H1 (cell line): ENCODE data around the gene BBS9. TPM values are rescaled to one million over a fixed set of nuclear protein-coding genes. Genes with fewer than 3 reads are reported as not detected.

Experiments used
- CTCF ChIA-PET: fragments of 300-600 bp; sonication (Branson Sonifier 250); formaldehyde crosslinking; loops from one replicate; lab custom pipeline; 2021; ENCODE audit not compliant: partially characterized antibody; lab: Charles Lee
- POLR2A ChIA-PET: fragments of 300-600 bp; sonication (Branson Sonifier 250); formaldehyde crosslinking; loops from one replicate; lab custom pipeline; 2021; ENCODE audit warnings: inconsistent platforms; ENCODE audit not compliant: partially characterized antibody; lab: Charles Lee
- DNase-seq, 2 experiments: peaks; one replicate each; pipeline versions ENCODE4 v3.0.0 to v3.0.0-alpha.2; 2010 to 2022; ENCODE audit warnings: low spot score in 2 of 2, low read depth in 1 of 2, mixed read lengths in 1 of 2
- FAIRE-seq: peaks from 2 replicates; lab custom pipeline; 2011; peaks lifted over from hg19 to GRCh38; lab: Jason Lieb, UNC
- H2AFZ ChIP-seq: 2 replicates; pipeline ENCODE4 v1.8.1; 2012; ENCODE audit warnings: low read length, inconsistent platforms
- H2AK5ac ChIP-seq: 2 replicates; pipeline ENCODE4 v1.6.1; 2013; ENCODE audit warnings: low read depth, low read length
- H2BK120ac ChIP-seq: replicated peaks from 2 replicates; pipeline ENCODE3; 2013; ENCODE audit warnings: low read depth, low read length, inconsistent platforms
- H2BK12ac ChIP-seq: 2 replicates; pipeline ENCODE4 v1.6.1; 2013; ENCODE audit warnings: low read depth, low read length
- H2BK15ac ChIP-seq: 2 replicates; pipeline ENCODE4 v1.6.1; 2013; ENCODE audit warnings: low read length
- H2BK20ac ChIP-seq: 2 replicates; pipeline ENCODE4 v1.6.1; 2013; ENCODE audit warnings: low read length
- H2BK5ac ChIP-seq: 2 replicates; pipeline ENCODE4 v1.6.1; 2013; ENCODE audit warnings: low read depth, low read length
- H3K14ac ChIP-seq: 2 replicates; pipeline ENCODE4 v1.6.1; 2013; ENCODE audit warnings: inconsistent platforms; ENCODE audit not compliant: insufficient read length
- H3K18ac ChIP-seq: 2 replicates; pipeline ENCODE4 v1.6.1; 2013; ENCODE audit warnings: low read length; ENCODE audit errors: extremely low read depth
- H3K23ac ChIP-seq: 2 replicates; pipeline ENCODE4 v1.6.1; 2013; ENCODE audit warnings: inconsistent platforms; ENCODE audit not compliant: insufficient read length
- H3K23me2 ChIP-seq: 2 replicates; pipeline ENCODE4 v1.6.1; 2013; ENCODE audit warnings: low read depth, low read length
- H3K27ac ChIP-seq: 2 replicates; pipeline ENCODE4 v1.6.1; 2011; ENCODE audit warnings: low read depth, low read length, inconsistent platforms
- H3K27me3 ChIP-seq, 4 experiments: replicated peaks in 1 of 4; 1 replicate in 1 of 4; 2 replicates in 3 of 4; pipeline versions ENCODE4 v1.6.1 to v1.8.1; 2011 to 2013; ENCODE audit warnings: low read length in 3 of 4, mild to moderate bottlenecking in 3 of 4, inconsistent platforms in 2 of 4, mixed read lengths in 2 of 4, moderate library complexity in 1 of 4; ENCODE audit not compliant: control insufficient read depth in 3 of 4, insufficient read depth in 3 of 4; ENCODE audit errors: extremely low read depth in 1 of 4
- H3K36me3 ChIP-seq, 4 experiments: 2 replicates each; pipeline versions ENCODE4 v1.6.1 to v1.8.1; 2011 to 2013; ENCODE audit warnings: mild to moderate bottlenecking in 4 of 4, low read length in 3 of 4, moderate library complexity in 2 of 4, control low read depth in 1 of 4, inconsistent platforms in 1 of 4; ENCODE audit not compliant: insufficient read depth in 4 of 4, control insufficient read depth in 2 of 4
- H3K4ac ChIP-seq: replicated peaks from 2 replicates; pipeline ENCODE3; 2013; ENCODE audit warnings: low read length, low read depth, mixed read lengths, inconsistent platforms; ENCODE audit not compliant: insufficient read length
- H3K4me1 ChIP-seq, 4 experiments: replicated peaks in 1 of 4; 1 replicate in 1 of 4; 2 replicates in 3 of 4; pipeline versions ENCODE4 v1.6.1 to v1.8.1; 2011 to 2013; ENCODE audit warnings: low read length in 3 of 4, inconsistent platforms in 2 of 4, mixed read lengths in 1 of 4; ENCODE audit not compliant: insufficient read depth in 4 of 4, control insufficient read depth in 3 of 4
- H3K4me2 ChIP-seq, 2 experiments: 2 replicates each; pipeline versions ENCODE4 v1.6.1 to v1.8.1; 2011 to 2013; ENCODE audit warnings: low read depth in 2 of 2, low read length in 2 of 2, control low read depth in 1 of 2, inconsistent platforms in 1 of 2, mild to moderate bottlenecking in 1 of 2; ENCODE audit not compliant: insufficient read depth in 1 of 2
- H3K4me3 ChIP-seq, 4 experiments: fragments of 200-600, 300-600 bp in 1 of 4; sonication (generic), shearing (Covaris generic), sonication (Bioruptor Twin) in 1 of 4; 2 replicates each; pipeline versions ENCODE4 v1.5.1 to v1.8.1; 2011 to 2016; ENCODE audit warnings: low read length in 4 of 4, low read depth in 3 of 4, control low read depth in 2 of 4, inconsistent platforms in 2 of 4, mild to moderate bottlenecking in 2 of 4, mixed read lengths in 1 of 4, moderate library complexity in 1 of 4; ENCODE audit not compliant: insufficient read depth in 2 of 4; ENCODE audit errors: extremely low read depth in 1 of 4
- H3K56ac ChIP-seq: replicated peaks from 2 replicates; pipeline ENCODE3; 2013; ENCODE audit warnings: low read depth, mild to moderate bottlenecking, mixed read lengths, low read length, inconsistent platforms; ENCODE audit not compliant: insufficient read length
- H3K79me1 ChIP-seq: 2 replicates; pipeline ENCODE4 v1.6.1; 2013; ENCODE audit warnings: low read depth, low read length, control low read depth
- H3K79me2 ChIP-seq, 2 experiments: 2 replicates each; pipeline versions ENCODE4 v1.6.1 to v1.8.1; 2012 to 2013; ENCODE audit warnings: low read length in 2 of 2, mild to moderate bottlenecking in 2 of 2, inconsistent platforms in 1 of 2; ENCODE audit not compliant: insufficient read depth in 2 of 2, control insufficient read depth in 1 of 2
- H3K9ac ChIP-seq, 4 experiments: replicated peaks in 1 of 4; 1 replicate in 1 of 4; 2 replicates in 3 of 4; pipeline versions ENCODE4 v1.6.1 to v1.8.1; 2011 to 2013; ENCODE audit warnings: low read depth in 3 of 4, low read length in 3 of 4, control low read depth in 2 of 4, mild to moderate bottlenecking in 2 of 4, moderate library complexity in 2 of 4, inconsistent platforms in 1 of 4; ENCODE audit errors: extremely low read depth in 1 of 4
- H3K9me3 ChIP-seq, 2 experiments: 2 replicates each; pipeline versions ENCODE4 v1.6.1 to v1.8.1; 2012 to 2013; ENCODE audit warnings: mild to moderate bottlenecking in 2 of 2, moderate library complexity in 2 of 2, control low read depth in 1 of 2, inconsistent platforms in 1 of 2, low read depth in 1 of 2, low read length in 1 of 2, mixed read lengths in 1 of 2; ENCODE audit not compliant: insufficient read depth in 2 of 2
- H4K20me1 ChIP-seq, 2 experiments: replicated peaks in 1 of 2; 2 replicates each; pipeline versions ENCODE3 to v1.8.1; 2011 to 2013; ENCODE audit warnings: inconsistent platforms in 2 of 2, low read length in 2 of 2, mild to moderate bottlenecking in 1 of 2; ENCODE audit not compliant: insufficient read depth in 2 of 2, control insufficient read depth in 1 of 2
- H4K5ac ChIP-seq: 2 replicates; pipeline ENCODE4 v1.6.1; 2013; ENCODE audit warnings: low read length, low read depth, mixed read lengths, inconsistent platforms; ENCODE audit not compliant: insufficient read length
- H4K8ac ChIP-seq: 2 replicates; pipeline ENCODE4 v1.8.0; 2013; ENCODE audit warnings: mild to moderate bottlenecking, moderate library complexity, low read length, inconsistent platforms; ENCODE audit not compliant: insufficient read depth; ENCODE audit errors: extremely low read depth
- H4K91ac ChIP-seq: replicated peaks from 2 replicates; pipeline ENCODE3; 2013; ENCODE audit warnings: low read length, mixed read lengths, inconsistent platforms; ENCODE audit not compliant: insufficient read length
- ASH2L ChIP-seq: fragments of 200-600, 300-600 bp; sonication (generic); IDR thresholded peaks from one replicate; pipeline ENCODE4 v1.7.1; 2017; ENCODE audit warnings: low read length
- CBX8 ChIP-seq: fragments of 300-800, 300-1000 bp; sonication (generic); IDR thresholded peaks from 2 replicates; pipeline ENCODE4 v1.7.1; 2016; ENCODE audit warnings: low read depth, low read length, borderline replicate concordance
- CTBP2 ChIP-seq: IDR thresholded peaks from 2 replicates; pipeline ENCODE4 v1.7.0; 2011; ENCODE audit warnings: borderline replicate concordance, mild to moderate bottlenecking, moderate library complexity, mixed read lengths, low read length; ENCODE audit not compliant: insufficient read depth, insufficient read length
- EGR1 ChIP-seq: IDR thresholded peaks from 2 replicates; pipeline ENCODE4 v1.6.1; 2011; ENCODE audit warnings: low read depth, low read length, borderline replicate concordance
- EP300 ChIP-seq, 2 experiments: IDR thresholded peaks; 1 replicate in 1 of 2; 2 replicates in 1 of 2; pipeline ENCODE4 v1.6.1; 2011 to 2012; ENCODE audit warnings: low read depth in 2 of 2, low read length in 2 of 2, mild to moderate bottlenecking in 2 of 2, borderline replicate concordance in 1 of 2, inconsistent platforms in 1 of 2, moderate library complexity in 1 of 2
- POLR2A ChIP-seq, 2 experiments: IDR thresholded peaks; 1 replicate in 1 of 2; 2 replicates in 1 of 2; pipeline ENCODE4 v1.6.1; 2011; ENCODE audit warnings: low read depth in 2 of 2, low read length in 2 of 2, mild to moderate bottlenecking in 2 of 2; ENCODE audit errors: control extremely low read depth in 1 of 2
- POU5F1 ChIP-seq: IDR thresholded peaks from 2 replicates; pipeline ENCODE4 v1.6.1; 2011; ENCODE audit warnings: low read depth, mild to moderate bottlenecking, low read length, moderate library complexity
- SAP30 ChIP-seq: fragments of 300-600 bp; sonication (generic); IDR thresholded peaks from 2 replicates; pipeline ENCODE4 v1.7.1; 2012; ENCODE audit warnings: low read length, moderate library complexity, mild to moderate bottlenecking, inconsistent platforms; ENCODE audit not compliant: insufficient read depth, insufficient replicate concordance
- SIRT6 ChIP-seq: IDR thresholded peaks from one replicate; pipeline ENCODE4 v1.7.1; 2012; ENCODE audit warnings: low read length, inconsistent platforms
- SIX5 ChIP-seq: IDR thresholded peaks from 2 replicates; pipeline ENCODE4 v1.6.1; 2011; ENCODE audit warnings: mild to moderate bottlenecking, low read depth, low read length
- TCF12 ChIP-seq: IDR thresholded peaks from 2 replicates; pipeline ENCODE4 v1.6.1; 2011; ENCODE audit warnings: low read depth, mild to moderate bottlenecking, low read length
- WGBS, 2 experiments: shearing (Covaris generic) in 1 of 2; methylation state at CpG; one replicate each; pipeline versions ENCODE4 v1.1.6 to v1.1.7; 2013 to 2015; ENCODE audit warnings: low lambda C conversion rate in 2 of 2, mixed read lengths in 2 of 2, inconsistent platforms in 1 of 2, low coverage in 1 of 2, missing lambda C conversion rate in 1 of 2; ENCODE audit not compliant: insufficient replicate concordance in 2 of 2, insufficient coverage in 1 of 2, insufficient read length in 1 of 2; ENCODE audit errors: extremely low coverage in 1 of 2, missing lambda C conversion rate in 1 of 2; 5-methylcytosine and 5-hydroxymethylcytosine counted together
- polyA plus RNA-seq, 7 experiments: library from polyadenylated mRNA; depleted of rRNA in 3 of 7; stranded (reverse) in 5 of 7; unstranded in 2 of 7; fragments of >200 nt in 5 of 7; fragments of 200-250 nt in 2 of 7; gene quantifications; 1 replicate in 5 of 7; 2 replicates in 1 of 7; 4 replicates in 1 of 7; pipeline versions ENCODE4 v1.2.1 to v1.2.3, GENCODE V29; 2011 to 2013; ENCODE audit warnings: missing spikeins in 2 of 7, mixed read lengths in 2 of 7
- total RNA-seq: library from RNA; stranded (reverse); fragmentation: NEBNext Ultra II Directional; extraction: Animal tissue kit (Norgen Biotek cat#: 25700); gene quantifications from 2 replicates; pipeline ENCODE4 v1.2.1, GENCODE V29; 2021

BBS9 gene
- total and polyA plus RNA-seq, 2 of the 8 experiments (the other 6 are each of a cell fraction or from before 2014, with no cell fraction given) = 22.3 to 37.0 TPM

- H3K23ac ChIP-seq = no peak overlapping the region
- H3K9me3 ChIP-seq = no peaks in the 10 kb centered on the region
- H3K4me2 ChIP-seq = no peak overlapping the region
- TF ChIP-seq CBX8 (no peak), ASH2L (no peak), EGR1 (no peak), POU5F1 (no peak), SIX5 (no peak), POLR2A (IDR thresholded peaks at IDR 0.05; ENCODE audit: control extremely low read depth in 1 of 2, low read depth in 2 of 2, low read length in 2 of 2) (no peak), SIRT6 (no peak), CTBP2 (no peak), SAP30 (no peak), EP300 (IDR thresholded peaks at IDR 0.05; ENCODE audit: borderline replicate concordance in 1 of 2, low read depth in 2 of 2, low read length in 2 of 2) (no peak), TCF12 (no peak)
- no peaks in the 10 kb centered on the region for H3K79me2 ChIP-seq
- no peak overlapping the region for H2BK120ac ChIP-seq
- no peak overlapping the region for H3K4ac ChIP-seq
- 94% methylated on average over 4 of the region's 4 CpGs; no CpG with 5 or more reads in 1 of the 2 experiments for WGBS, 2 experiments
- H4K91ac ChIP-seq = no peak overlapping the region
- no peak overlapping the region for H2BK12ac ChIP-seq
- H2BK5ac ChIP-seq = no peak overlapping the region
- no peak overlapping the region for H2BK20ac ChIP-seq
- H3K9ac ChIP-seq = no peak overlapping the region
- H3K79me1 ChIP-seq = no peaks in the 10 kb centered on the region; the same call in 1 of the 2 replicates
- H4K20me1 ChIP-seq = peaks cover 0 to 1% of the 10 kb centered on the region in 2 experiments
- no peak overlapping the region for H4K5ac ChIP-seq
- DNase-seq = no peak
- no peak overlapping the region for H2AK5ac ChIP-seq
- no peak overlapping the region for H2AFZ ChIP-seq
- CTCF ChIA-PET = interaction anchor here (0.5 to 1.4 kb wide), 3 partner anchors 10 to 243 kb away, joined by 3 to 4 read pairs (median 3); no protein-coding TSS in a partner anchor
- no peak overlapping the region for H3K18ac ChIP-seq
- POLR2A ChIA-PET = interaction anchor here (0.6 to 0.7 kb wide), 2 partner anchors 27 to 133 kb away, joined by 3 read pairs; no protein-coding TSS in a partner anchor
- H3K27ac ChIP-seq = no peak overlapping the region
- no peaks in the 10 kb centered on the region for H3K27me3 ChIP-seq
- no peaks in the 10 kb centered on the region for H3K36me3 ChIP-seq
- H4K8ac ChIP-seq = no peak overlapping the region
- H3K4me3 ChIP-seq = no peak overlapping the region
- H3K4me1 ChIP-seq = no peaks in the 10 kb centered on the region; a peak in 1 of 7 replicates
- H2BK15ac ChIP-seq = no peak overlapping the region
- H3K14ac ChIP-seq = no peak overlapping the region
- no peaks in the 10 kb centered on the region for H3K23me2 ChIP-seq
- FAIRE-seq = no peak
- no peak overlapping the region for H3K56ac ChIP-seq
Observed at GRCh38 chr7:33485747-33486493, 356.6 kb downstream of the BBS9 start.
